ENCODE data around the gene MRGPRX1.
"Not testable (repeated sequence)": the region's sequence is repeated elsewhere in the genome, so short reads cannot be mapped to it uniquely, and the experiment has no call there.

DNA sequence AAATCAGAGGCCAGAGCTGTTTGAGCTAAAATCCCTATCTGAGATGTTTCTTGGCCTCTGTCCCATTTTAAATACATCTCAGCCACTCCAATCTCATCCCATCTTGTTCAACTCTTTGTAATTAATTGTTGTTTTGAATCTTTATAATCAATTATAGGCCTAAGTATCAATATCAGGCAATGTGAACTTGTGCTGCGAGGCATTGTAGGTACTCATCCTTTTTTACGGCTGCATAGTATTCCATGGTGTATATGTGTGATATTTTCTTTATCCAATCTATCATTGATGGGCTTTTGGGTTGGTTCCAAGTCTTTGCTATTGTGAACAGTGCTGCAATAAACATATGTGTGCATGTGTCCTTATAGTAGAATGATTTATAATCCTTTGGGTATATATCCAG lies 47.5 kb downstream of the MRGPRX1 start:
- TF ChIP-seq, protein P1, sequence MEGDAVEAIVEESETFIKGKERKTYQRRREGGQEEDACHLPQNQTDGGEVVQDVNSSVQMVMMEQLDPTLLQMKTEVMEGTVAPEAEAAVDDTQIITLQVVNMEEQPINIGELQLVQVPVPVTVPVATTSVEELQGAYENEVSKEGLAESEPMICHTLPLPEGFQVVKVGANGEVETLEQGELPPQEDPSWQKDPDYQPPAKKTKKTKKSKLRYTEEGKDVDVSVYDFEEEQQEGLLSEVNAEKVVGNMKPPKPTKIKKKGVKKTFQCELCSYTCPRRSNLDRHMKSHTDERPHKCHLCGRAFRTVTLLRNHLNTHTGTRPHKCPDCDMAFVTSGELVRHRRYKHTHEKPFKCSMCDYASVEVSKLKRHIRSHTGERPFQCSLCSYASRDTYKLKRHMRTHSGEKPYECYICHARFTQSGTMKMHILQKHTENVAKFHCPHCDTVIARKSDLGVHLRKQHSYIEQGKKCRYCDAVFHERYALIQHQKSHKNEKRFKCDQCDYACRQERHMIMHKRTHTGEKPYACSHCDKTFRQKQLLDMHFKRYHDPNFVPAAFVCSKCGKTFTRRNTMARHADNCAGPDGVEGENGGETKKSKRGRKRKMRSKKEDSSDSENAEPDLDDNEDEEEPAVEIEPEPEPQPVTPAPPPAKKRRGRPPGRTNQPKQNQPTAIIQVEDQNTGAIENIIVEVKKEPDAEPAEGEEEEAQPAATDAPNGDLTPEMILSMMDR (conservative IDR thresholded peaks at IDR 0.05; ENCODE audit: low read depth in 2 of 2) = not testable (repeated sequence)
- not testable (repeated sequence) for TF ChIP-seq ZNF331 (CRISPR knock-in tag; IDR thresholded peaks at IDR 0.05; ENCODE audit: low read depth); EZH2 (IDR thresholded peaks at IDR 0.05; ENCODE audit: low read depth, unreplicated experiment); STAT1 (IDR thresholded peaks at IDR 0.05; ENCODE audit: unreplicated experiment); POLR2AphosphoS5 (IDR thresholded peaks at IDR 0.05; ENCODE audit: low read depth)
- TF ChIP-seq, protein P2, sequence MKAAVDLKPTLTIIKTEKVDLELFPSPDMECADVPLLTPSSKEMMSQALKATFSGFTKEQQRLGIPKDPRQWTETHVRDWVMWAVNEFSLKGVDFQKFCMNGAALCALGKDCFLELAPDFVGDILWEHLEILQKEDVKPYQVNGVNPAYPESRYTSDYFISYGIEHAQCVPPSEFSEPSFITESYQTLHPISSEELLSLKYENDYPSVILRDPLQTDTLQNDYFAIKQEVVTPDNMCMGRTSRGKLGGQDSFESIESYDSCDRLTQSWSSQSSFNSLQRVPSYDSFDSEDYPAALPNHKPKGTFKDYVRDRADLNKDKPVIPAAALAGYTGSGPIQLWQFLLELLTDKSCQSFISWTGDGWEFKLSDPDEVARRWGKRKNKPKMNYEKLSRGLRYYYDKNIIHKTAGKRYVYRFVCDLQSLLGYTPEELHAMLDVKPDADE (IDR thresholded peaks at IDR 0.05) = not testable (repeated sequence)
